Suprapubic skin (tissue), 4 donors: ENCODE data around the gene BTNL3.

Experiments
- CTCF ChIP-seq, 2 donors: fragments of 200-600 bp in 1 of 2; fragments of 450-650 bp in 1 of 2; sonication (generic) in 1 of 2; IDR thresholded peaks; one replicate each; pipeline ENCODE4 v1.5.1; 2016 to 2019; ENCODE audit warnings: antibody characterized with exemption in 2 of 2, mild to moderate bottlenecking in 1 of 2, moderate library complexity in 1 of 2
- POLR2A ChIP-seq, 2 donors: fragments of 450-650 bp; IDR thresholded peaks; one replicate each; pipeline ENCODE4 v1.6.1; 2017; ENCODE audit warnings: antibody characterized with exemption in 2 of 2, mild to moderate bottlenecking in 2 of 2, moderate library complexity in 2 of 2
- POLR2AphosphoS5 ChIP-seq, 3 donors: sonication (generic); formaldehyde crosslinking; IDR thresholded peaks; one replicate each; pipeline ENCODE4 v1.6.1; 2017; ENCODE audit warnings: antibody characterized with exemption in 3 of 3

GRCh38 chr5:180988016-180988415 is 630 bp upstream of the BTNL3 start:
- TF ChIP-seq POLR2AphosphoS5 (IDR thresholded peaks at IDR 0.05) = no peak
- TF ChIP-seq CTCF (IDR thresholded peaks at IDR 0.05) = no peak
- TF ChIP-seq POLR2A (IDR thresholded peaks at IDR 0.05) = no peak
